ENCODE results near the gene ATG13.

- TF ChIP-seq CTCF (IDR thresholded peaks at IDR 0.05) = no peak
- no peak for TF ChIP-seq POLR2A (IDR thresholded peaks at IDR 0.05)
These were observed 62.9 kb downstream of the ATG13 start for GRCh38 chr11:46680164-46680760.

All from heart left ventricle (tissue), 13 donors.